Activated CD4-positive, alpha-beta T cell treated with anti-CD3 and anti-CD28 coated beads, Interleukin-2, amount 50 U/mL, for 4 hours (primary cell): ENCODE measurements around the gene EEF1AKMT3.
"Not testable (repeated sequence)": the region's sequence is repeated elsewhere in the genome, so short reads cannot be mapped to it uniquely, and the experiment has no call there.

ENCODE experiments used
- DNase-seq, 2 experiments: peaks; one replicate each; pipeline ENCODE4 v3.0.0-alpha.2; 2020

Gene EEF1AKMT3

GRCh38 chr12:57795354-57795753 is 22.9 kb downstream of the EEF1AKMT3 start:
- no peak for DNase-seq

DNA sequence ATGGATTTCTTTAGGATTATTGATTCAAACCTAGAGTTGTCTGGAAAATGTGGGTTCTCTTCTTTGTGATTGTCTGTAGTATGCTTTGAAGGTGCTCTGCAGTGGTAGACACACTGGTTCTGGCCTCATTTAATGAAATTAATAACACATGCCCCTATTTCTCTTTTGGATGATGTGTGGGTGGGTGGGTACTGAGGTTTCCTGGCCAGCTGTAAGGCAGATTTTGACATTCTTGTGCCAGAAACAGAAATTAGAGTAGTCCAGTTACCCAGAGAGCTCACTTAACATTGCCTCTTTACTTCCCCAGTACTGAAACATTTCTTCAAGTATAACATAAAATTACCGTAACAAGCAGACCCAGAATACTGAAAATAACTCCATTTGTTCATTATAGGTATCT is 24.6 kb downstream of the EEF1AKMT3 start:
- no peak for DNase-seq

GRCh38 chr12:57797933-57798332 is 25.5 kb downstream of the EEF1AKMT3 start:
- no peak for DNase-seq

GRCh38 chr12:57800965-57801364 is 28.6 kb downstream of the EEF1AKMT3 start:
- no peak for DNase-seq

DNA sequence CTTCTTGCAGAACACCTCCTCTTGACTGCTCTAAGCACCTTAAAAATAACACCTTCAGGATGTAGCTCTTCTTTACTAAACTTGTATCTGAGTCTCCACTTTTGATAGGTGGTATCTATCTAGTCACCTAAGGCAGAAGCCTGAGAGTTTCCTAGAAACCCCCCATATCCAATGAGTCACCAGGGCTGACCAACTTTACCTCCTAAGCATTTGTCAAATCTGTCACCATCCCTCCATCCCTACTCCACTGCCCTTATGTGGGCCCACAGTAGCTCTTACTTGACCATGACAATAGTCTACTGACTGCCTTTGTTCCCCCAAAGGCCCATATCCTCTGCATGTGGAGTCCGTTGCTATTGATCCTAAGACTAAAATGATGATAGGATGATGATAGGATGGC is 30.2 kb downstream of the EEF1AKMT3 start:
- no peak for DNase-seq

- DNase-seq, result peak; percentile 15 to 30
Observed at GRCh38 chr12:57803319-57803893, 31.0 kb downstream of the EEF1AKMT3 start.

GRCh38 chr12:57806677-57807076 is 34.3 kb downstream of the EEF1AKMT3 start:
- DNase-seq, result no peak

GRCh38 chr12:57807285-57807684 is 34.9 kb downstream of the EEF1AKMT3 start:
- no peak for DNase-seq

GRCh38 chr12:57808351-57808750 is 35.9 kb downstream of the EEF1AKMT3 start:
- DNase-seq, result no peak

DNA sequence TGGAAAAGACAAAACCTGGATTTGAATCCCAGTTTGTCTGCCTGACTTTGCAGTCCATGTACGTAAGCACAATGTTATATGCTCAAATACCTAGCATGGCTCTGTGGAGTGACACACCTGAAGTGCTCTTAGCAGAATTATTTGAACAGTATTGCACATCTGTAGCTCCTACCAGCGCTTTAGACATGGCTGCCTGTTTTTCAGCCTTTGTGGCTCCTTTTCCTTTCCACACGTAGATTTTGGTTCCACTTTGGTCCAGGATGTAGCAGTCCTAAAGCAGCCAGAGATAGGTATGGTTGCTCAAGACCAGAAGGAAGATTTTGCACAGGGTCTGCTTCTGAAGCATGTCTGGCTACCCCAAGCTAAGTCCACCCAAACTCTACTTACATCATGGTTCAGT is 37.0 kb downstream of the EEF1AKMT3 start:
- DNase-seq, result no peak

DNA sequence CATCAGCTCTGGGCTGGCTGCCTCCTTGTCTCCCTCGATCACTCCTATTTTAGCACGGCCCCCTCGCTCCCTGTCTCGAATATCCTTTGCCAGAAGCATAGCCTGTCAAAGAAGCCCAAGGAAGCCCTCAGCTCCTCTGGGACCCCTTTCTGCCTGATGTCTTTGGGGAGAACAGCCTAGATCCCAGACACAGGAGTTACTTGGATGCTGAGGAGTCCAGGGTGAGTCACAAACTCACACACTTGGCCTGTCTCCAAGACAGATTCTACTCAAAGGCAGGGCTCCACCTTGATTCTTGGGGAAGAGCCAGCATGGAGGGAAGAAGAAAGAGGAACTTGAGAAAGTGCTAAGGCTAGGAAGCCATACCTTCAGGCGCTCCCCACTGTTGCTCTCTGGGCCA is 38.0 kb downstream of the EEF1AKMT3 start:
- DNase-seq, result no peak

- DNase-seq, result no peak
Observed at GRCh38 chr12:57811028-57811755, 38.8 kb downstream of the EEF1AKMT3 start.

GRCh38 chr12:57813111-57813970 is 40.9 kb downstream of the EEF1AKMT3 start:
- DNase-seq, result no peak

DNA sequence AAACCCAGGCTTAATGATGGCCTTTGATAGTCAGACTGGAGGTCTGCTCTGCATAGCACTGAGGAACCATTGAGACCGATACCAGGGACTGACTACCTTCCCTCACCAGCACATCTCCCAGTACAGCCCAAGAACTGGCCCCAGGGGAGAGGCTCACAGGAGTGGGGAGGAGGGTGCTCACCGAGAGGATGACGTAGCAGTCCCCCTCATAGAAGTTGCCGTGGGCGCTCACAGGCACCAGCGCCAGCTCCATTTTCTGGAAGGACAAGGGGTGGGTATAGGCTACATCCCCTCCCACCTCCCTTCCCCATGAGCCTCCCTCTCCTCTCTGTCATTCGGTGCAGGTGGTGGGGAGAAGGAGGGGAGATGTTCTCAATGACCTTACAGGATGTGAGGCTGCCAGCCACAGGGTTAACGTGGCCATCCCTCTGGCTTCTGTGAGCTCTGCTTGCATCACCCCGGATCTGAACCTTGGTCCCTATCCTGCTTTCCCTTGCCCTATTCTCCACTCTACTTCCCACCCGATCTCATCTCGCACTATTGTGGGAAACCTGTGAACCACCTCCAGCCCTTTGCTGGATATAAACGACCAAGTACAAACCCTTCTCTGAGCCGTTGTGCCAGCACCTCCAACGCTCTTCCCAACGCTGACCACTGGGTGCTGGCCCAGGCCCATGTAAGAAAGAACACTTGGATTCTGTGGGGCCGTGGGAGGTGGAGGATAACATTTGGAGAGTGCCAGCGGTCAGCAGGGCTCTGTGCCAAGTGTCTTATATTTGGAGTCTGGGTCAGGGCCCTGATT is 41.8 kb downstream of the EEF1AKMT3 start:
- no peak for DNase-seq

DNA sequence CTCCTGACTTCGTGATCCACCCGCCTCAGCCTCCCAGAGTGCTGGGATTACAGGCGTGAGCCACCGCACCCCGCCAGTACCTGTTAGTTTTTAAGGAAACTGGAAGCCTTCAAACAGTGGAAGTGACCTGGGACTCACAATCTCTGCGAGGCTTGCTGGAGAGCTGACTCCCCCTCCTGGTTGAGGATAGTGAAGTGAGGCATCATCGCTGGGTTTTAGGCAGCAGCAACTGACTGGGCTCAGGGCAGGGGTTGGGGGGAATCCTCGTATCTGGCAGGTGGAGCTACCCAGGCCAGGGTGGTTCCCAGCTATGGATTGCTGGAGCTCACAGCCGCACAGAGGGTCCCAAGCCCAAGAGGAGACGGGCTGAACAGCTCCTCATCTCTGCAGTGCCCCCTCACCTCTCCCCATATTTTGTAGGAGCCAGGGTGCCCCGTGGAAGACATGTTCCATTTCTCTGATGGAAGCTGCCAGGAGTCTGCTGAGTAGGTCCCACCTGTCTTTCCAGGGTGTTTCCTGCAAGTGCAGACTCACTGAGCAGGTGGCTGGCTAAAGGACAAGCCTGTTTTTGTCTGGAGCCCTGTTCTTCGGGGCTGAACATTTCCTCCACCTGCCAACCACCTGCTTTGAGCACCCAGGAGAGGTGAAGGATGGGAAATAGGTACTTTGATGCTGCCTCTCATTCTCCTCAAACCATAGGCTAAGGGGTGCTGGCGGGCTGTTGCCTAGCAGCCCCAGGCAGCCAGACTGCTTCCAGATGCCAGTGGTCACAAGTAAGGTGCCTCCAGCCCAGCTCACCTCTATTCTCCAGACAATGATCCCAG is 43.0 kb downstream of the EEF1AKMT3 start:
- no peak for DNase-seq

DNA sequence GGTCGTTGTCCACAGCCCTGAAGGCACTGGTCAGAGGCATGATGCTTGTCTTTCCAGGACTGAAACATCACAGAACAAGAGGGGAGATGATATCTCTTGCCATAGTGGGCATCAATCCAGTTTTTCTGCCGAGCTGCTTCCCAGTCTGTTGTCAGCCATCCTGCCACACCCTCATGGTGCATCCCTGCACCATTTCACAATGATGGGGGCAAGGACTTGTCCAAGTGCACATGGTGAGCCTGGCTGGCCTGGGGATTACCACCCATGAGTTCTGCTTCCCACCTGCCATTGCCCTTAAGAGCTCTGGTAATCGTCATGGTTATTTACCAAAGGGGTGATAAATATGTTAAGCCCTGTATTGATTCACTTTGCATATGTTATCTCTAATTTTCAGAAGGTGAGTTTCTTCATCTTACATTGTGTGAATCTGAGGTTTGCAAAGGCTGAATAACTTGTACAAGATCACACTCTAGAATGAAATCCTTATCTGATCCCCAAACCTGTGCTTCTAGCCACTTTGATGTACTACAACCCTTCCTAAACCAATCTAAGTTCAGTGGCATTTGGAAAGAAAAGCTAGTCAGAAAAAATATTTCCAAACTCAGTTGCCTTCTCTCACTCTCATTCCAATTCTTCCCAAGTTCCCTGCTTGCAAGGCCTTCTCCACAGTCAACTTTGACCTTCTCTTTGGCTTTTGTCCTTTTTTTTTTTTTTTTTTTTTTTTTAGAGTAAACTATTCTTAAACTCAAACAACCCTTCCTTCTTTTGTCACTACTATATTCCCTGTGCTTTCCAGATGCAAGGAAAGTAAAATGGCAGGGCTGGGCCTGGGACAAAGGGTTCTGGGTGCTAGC is 43.8 kb downstream of the EEF1AKMT3 start:
- DNase-seq, result no peak

- DNase-seq, result no peak
Observed at GRCh38 chr12:57816855-57817151, 44.4 kb downstream of the EEF1AKMT3 start.

GRCh38 chr12:57817261-57817989 is 45.0 kb downstream of the EEF1AKMT3 start:
- DNase-seq, result no peak

- DNase-seq, result not testable (repeated sequence)
Observed at GRCh38 chr12:57817990-57818331, 45.5 kb downstream of the EEF1AKMT3 start.

- DNase-seq, result not testable (repeated sequence)
Observed at GRCh38 chr12:57820119-57820518, 47.7 kb downstream of the EEF1AKMT3 start.

DNA sequence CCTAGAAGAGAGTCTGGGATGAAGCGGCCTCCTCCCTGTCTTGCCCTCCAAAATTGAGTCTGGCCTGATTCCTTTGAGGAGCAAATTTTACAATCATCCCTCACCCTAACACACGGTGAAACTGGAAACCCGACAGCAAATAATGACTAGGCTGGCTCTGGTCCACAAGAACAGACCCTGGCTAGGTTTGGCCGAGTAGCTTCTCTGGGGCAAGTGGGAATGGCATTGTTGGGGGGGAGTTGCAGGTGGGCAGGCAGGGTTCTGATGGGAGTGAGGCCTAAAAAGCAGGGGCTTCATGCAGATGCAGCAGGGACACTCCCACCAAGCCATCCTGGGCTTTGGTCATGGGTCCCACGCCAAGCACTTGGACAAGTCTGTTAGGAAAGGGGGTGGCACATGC is 48.6 kb downstream of the EEF1AKMT3 start:
- DNase-seq, result not testable (repeated sequence)
